Small intestine (tissue), 7 donors: Measurements from ENCODE around the gene TEX51. TPM values are rescaled to one million over a fixed set of nuclear protein-coding genes. Genes with fewer than 3 reads are reported as not detected.

Experiments
- DNase-seq, 2 donors: peaks; one replicate each; pipeline versions ENCODE4 v3.0.0 to v3.0.0-alpha.2; 2013
- FAIRE-seq: peaks from 2 replicates; lab custom pipeline; 2012; peaks lifted over from hg19 to GRCh38; lab: Jason Lieb, UNC
- H3K27ac ChIP-seq, 3 donors: one replicate each; pipeline ENCODE4 v1.5.1; 2013; ENCODE audit warnings: low read length in 2 of 3, mild to moderate bottlenecking in 2 of 3, control low read depth in 1 of 3, inconsistent platforms in 1 of 3, low read depth in 1 of 3, moderate library complexity in 1 of 3
- H3K27me3 ChIP-seq, 3 donors: one replicate each; pipeline ENCODE4 v1.6.1; 2013; ENCODE audit warnings: low read length in 3 of 3, inconsistent platforms in 1 of 3; ENCODE audit not compliant: control insufficient read depth in 3 of 3, insufficient read depth in 3 of 3
- H3K36me3 ChIP-seq, 3 donors: one replicate each; pipeline ENCODE4 v1.6.1; 2013; ENCODE audit warnings: low read length in 3 of 3, inconsistent platforms in 1 of 3, low read depth in 1 of 3, mild to moderate bottlenecking in 1 of 3, moderate library complexity in 1 of 3; ENCODE audit not compliant: control insufficient read depth in 3 of 3, insufficient read depth in 2 of 3
- H3K4me1 ChIP-seq, 3 donors: one replicate each; pipeline ENCODE4 v1.6.1; 2013; ENCODE audit warnings: low read length in 2 of 3, inconsistent platforms in 1 of 3, low read depth in 1 of 3, mild to moderate bottlenecking in 1 of 3, moderate library complexity in 1 of 3; ENCODE audit not compliant: control insufficient read depth in 3 of 3, insufficient read depth in 2 of 3
- H3K4me3 ChIP-seq, 3 donors: one replicate each; pipeline ENCODE4 v1.5.1; 2013; ENCODE audit warnings: low read length in 3 of 3, control low read depth in 1 of 3, inconsistent platforms in 1 of 3, low read depth in 1 of 3, mild to moderate bottlenecking in 1 of 3, moderate library complexity in 1 of 3
- H3K9me3 ChIP-seq, 2 donors: one replicate each; pipeline ENCODE4 v1.6.1; 2013; ENCODE audit warnings: low read depth in 1 of 2, low read length in 1 of 2; ENCODE audit not compliant: control insufficient read depth in 2 of 2, insufficient read depth in 1 of 2
- WGBS, 3 donors: extraction: QIAGEN DNeasy Blood & Tissue Kit; methylation state at CpG; one replicate each; pipeline ENCODE4 v1.1.7; 2013; 5-methylcytosine and 5-hydroxymethylcytosine counted together
- polyA plus RNA-seq, 4 donors: library from polyadenylated mRNA; stranded (reverse) in 3 of 4; unstranded in 1 of 4; fragments of 200-250 nt in 3 of 4; fragments of 120-200 nt in 1 of 4; gene quantifications; one replicate each; pipeline versions ENCODE4 v1.2.1 to v1.2.3, GENCODE V29; 2013
- donor health status: healthy with polysubstance abuse.
- donor health status: control.
- donor health status: control.
- donor health status: Bipolar disorder and iron deficiency.
- donor health status: healthy.

The TEX51 gene
- polyA plus RNA-seq, 4 donors, result not detected

DNA sequence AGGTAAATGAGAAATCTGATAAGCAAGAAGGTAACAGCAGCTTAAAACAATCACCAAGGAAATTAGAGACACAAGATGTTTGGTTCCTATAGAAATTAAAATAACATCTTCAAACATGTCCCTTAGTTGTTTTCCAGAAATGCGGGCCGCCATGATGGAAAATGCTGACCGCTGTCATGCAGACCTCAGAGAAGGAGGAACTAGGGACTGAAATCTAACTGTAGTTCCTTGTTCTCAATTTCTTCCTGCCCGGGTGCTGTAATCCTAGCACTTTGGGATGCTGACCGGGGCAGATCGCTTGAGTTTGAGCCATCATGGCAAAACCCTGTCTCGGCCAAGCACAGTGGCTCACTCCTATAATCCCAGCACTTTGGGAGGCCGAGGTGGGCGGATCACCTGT is 51.1 kb downstream of the TEX51 start:
- H3K27me3 ChIP-seq, result peaks cover 0 to 3% (median 0%) of the 10 kb centered on the region in 3 donors
- H3K4me1 ChIP-seq, result peaks cover 0 to 7% (median 0%) of the 10 kb centered on the region in 3 donors
- H3K27ac ChIP-seq, result no peak overlapping the region
- FAIRE-seq (no peak), DNase-seq (no peak)
- H3K4me3 ChIP-seq, result no peak overlapping the region
- H3K36me3 ChIP-seq, result no peaks in the 10 kb centered on the region
- 88 to 91% (median 89%) methylated on average over 9 of the region's 9 CpGs for WGBS, 3 donors
- no peaks in the 10 kb centered on the region for H3K9me3 ChIP-seq

DNA sequence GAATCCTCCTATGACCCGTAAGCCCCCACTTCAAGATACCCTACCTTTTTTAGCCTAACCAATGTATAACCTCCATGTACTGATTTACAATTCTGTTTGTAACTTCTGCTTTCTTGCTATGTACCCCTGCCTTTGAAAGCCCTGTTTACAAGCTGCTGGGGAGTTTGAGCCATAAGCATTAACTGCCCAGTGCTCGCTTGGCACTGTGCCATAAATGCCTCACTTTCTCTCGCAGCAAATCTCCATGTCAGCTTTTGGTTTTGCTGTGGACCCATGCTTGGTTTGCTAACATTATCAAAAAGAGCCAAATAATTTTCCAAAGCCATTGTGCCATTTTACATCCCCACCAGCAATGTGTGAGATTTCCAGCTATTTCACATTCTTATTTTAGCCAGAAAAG is 51.8 kb downstream of the TEX51 start:
- no peak for DNase-seq
- H3K36me3 ChIP-seq, result no peaks in the 10 kb centered on the region
- no peak overlapping the region for H3K27ac ChIP-seq
- WGBS, 3 donors, result 81 to 90% (median 83%) methylated on average over 3 of the region's 3 CpGs
- no peak overlapping the region for H3K4me3 ChIP-seq
- H3K27me3 ChIP-seq, result peaks cover 0 to 6% (median 0%) of the 10 kb centered on the region in 3 donors
- peaks cover 0 to 7% (median 0%) of the 10 kb centered on the region in 3 donors for H3K4me1 ChIP-seq
- no peak for FAIRE-seq
- H3K9me3 ChIP-seq, result no peaks in the 10 kb centered on the region

Other genes with a start within 250 kb of the TEX51 start
- 10 to 100 TPM in 3 of 4 donors, 1 to 10 TPM in 1; 4.5 to 50.5 (median 29.2) TPM for gene GYPC, start 242.7 kb upstream of the TEX51 start, polyA plus RNA-seq
- gene BIN1, start 208.3 kb downstream of the TEX51 start, polyA plus RNA-seq, result 10 to 100 TPM in 3 of 4 donors, 1 to 10 TPM in 1; 6.7 to 54.3 (median 28.7) TPM